WTC11 (cell line): Measurements from ENCODE around the gene RNF10. TPM values are rescaled to one million over a fixed set of nuclear protein-coding genes. Genes with fewer than 3 reads are reported as not detected.

Experiments
- ATAC-seq: fragments of 200-7000 bp; cut with Tn5 transposase; 2 replicates; pipeline ENCODE4 v1.10.0; 2021; ENCODE audit warnings: mild to moderate bottlenecking, moderate library complexity
- CTCF ChIA-PET: fragments of 300-600 bp; sonication (Branson Sonifier 250); formaldehyde crosslinking; loops from one replicate; lab custom pipeline; 2021; ENCODE audit warnings: antibody characterized with exemption; lab: Charles Lee
- POLR2A ChIA-PET: fragments of 350-600 bp; sonication (Branson Sonifier 250); formaldehyde crosslinking; loops from one replicate; lab custom pipeline; 2021; ENCODE audit warnings: antibody characterized with exemption; lab: Charles Lee
- DNase-seq: peaks from one replicate; pipeline ENCODE4 v3.0.0; 2021; ENCODE audit warnings: low spot score
- H3K27ac Mint-ChIP-seq: 2 replicates; pipeline ENCODE4 v1.8.0; 2021; ENCODE audit warnings: mixed read lengths
- H3K27me3 Mint-ChIP-seq: 2 replicates; pipeline ENCODE4 v1.8.0; 2021; ENCODE audit warnings: low read depth, mild to moderate bottlenecking, moderate library complexity, mixed read lengths
- H3K36me3 Mint-ChIP-seq: 2 replicates; pipeline ENCODE4 v1.8.0; 2021; ENCODE audit warnings: mixed read lengths
- H3K4me1 Mint-ChIP-seq: 2 replicates; pipeline ENCODE4 v1.8.0; 2022; ENCODE audit warnings: mixed read lengths
- H3K4me3 Mint-ChIP-seq: 2 replicates; pipeline ENCODE4 v1.8.0; 2021; ENCODE audit warnings: mild to moderate bottlenecking, moderate library complexity, mixed read lengths
- H3K9me3 Mint-ChIP-seq: 2 replicates; pipeline ENCODE4 v1.8.0; 2021; ENCODE audit warnings: mixed read lengths
- AFF4 ChIP-seq: sonication (generic); formaldehyde crosslinking; IDR thresholded peaks from 2 replicates; pipeline ENCODE4 v1.8.1; 2023; ENCODE audit warnings: mild to moderate bottlenecking, missing genetic modification reagents, borderline replicate concordance
- ATF1 ChIP-seq: sonication (generic); formaldehyde crosslinking; IDR thresholded peaks from 2 replicates; pipeline ENCODE4 v1.8.1; 2023; ENCODE audit warnings: mild to moderate bottlenecking, moderate library complexity, missing genetic modification reagents
- ATF3 ChIP-seq: sonication (generic); formaldehyde crosslinking; conservative IDR thresholded peaks from 2 replicates; pipeline ENCODE4 v1.8.1; 2022; ENCODE audit warnings: mild to moderate bottlenecking, missing genetic modification reagents
- CBFB ChIP-seq: sonication (generic); formaldehyde crosslinking; IDR thresholded peaks from 2 replicates; pipeline ENCODE4 v1.8.1; 2022; ENCODE audit warnings: mild to moderate bottlenecking, low read depth, missing genetic modification reagents
- ESRRA ChIP-seq: sonication (generic); formaldehyde crosslinking; IDR thresholded peaks from 2 replicates; pipeline ENCODE4 v1.8.1; 2022; ENCODE audit warnings: mild to moderate bottlenecking, missing genetic modification reagents, borderline replicate concordance
- FOXJ3 ChIP-seq: sonication (generic); formaldehyde crosslinking; IDR thresholded peaks from 2 replicates; pipeline ENCODE4 v1.9.0; 2021; ENCODE audit warnings: missing genetic modification reagents, mild to moderate bottlenecking, borderline replicate concordance
- IRF2 ChIP-seq: sonication (generic); formaldehyde crosslinking; IDR thresholded peaks from 2 replicates; pipeline ENCODE4 v1.8.0; 2022; ENCODE audit warnings: low read depth, missing genetic modification reagents, borderline replicate concordance
- JUN ChIP-seq: sonication (generic); formaldehyde crosslinking; IDR thresholded peaks from 2 replicates; pipeline ENCODE4 v1.8.0; 2023; ENCODE audit warnings: mild to moderate bottlenecking, missing genetic modification reagents
- MXD4 ChIP-seq: fragments of 250-450 bp; sonication (Bioruptor Pico); IDR thresholded peaks from 2 replicates; pipeline ENCODE4 v1.8.0; 2021; ENCODE audit warnings: mild to moderate bottlenecking, moderate library complexity, borderline replicate concordance
- NFYB ChIP-seq: sonication (generic); formaldehyde crosslinking; conservative IDR thresholded peaks from 2 replicates; pipeline ENCODE4 v1.8.0; 2022; ENCODE audit warnings: low read depth, missing genetic modification reagents
- RELA ChIP-seq: sonication (generic); formaldehyde crosslinking; IDR thresholded peaks from 2 replicates; pipeline ENCODE4 v1.8.1; 2022; ENCODE audit warnings: missing genetic modification reagents, mild to moderate bottlenecking, borderline replicate concordance
- SMAD4 ChIP-seq: sonication (generic); formaldehyde crosslinking; IDR thresholded peaks from 2 replicates; pipeline ENCODE4 v1.8.0; 2022; ENCODE audit warnings: mild to moderate bottlenecking, missing genetic modification reagents
- STAT6 ChIP-seq: sonication (generic); formaldehyde crosslinking; conservative IDR thresholded peaks from 2 replicates; pipeline ENCODE4 v1.8.1; 2023; ENCODE audit warnings: mild to moderate bottlenecking, low read depth, missing genetic modification reagents, moderate library complexity
- TEAD4 ChIP-seq: sonication (generic); formaldehyde crosslinking; IDR thresholded peaks from 2 replicates; pipeline ENCODE4 v1.8.0; 2022; ENCODE audit warnings: mild to moderate bottlenecking, missing genetic modification reagents
- ZNF396 ChIP-seq: fragments of 250-450 bp; sonication (Bioruptor Pico); IDR thresholded peaks from 2 replicates; pipeline ENCODE4 v1.8.0; 2021; ENCODE audit warnings: mild to moderate bottlenecking, moderate library complexity, borderline replicate concordance
- ZNF425 ChIP-seq: fragments of 250-450 bp; sonication (Bioruptor Pico); conservative IDR thresholded peaks from 2 replicates; pipeline ENCODE4 v1.9.0; 2021; ENCODE audit warnings: mild to moderate bottlenecking
- total RNA-seq: library from RNA; stranded (reverse); gene quantifications from 3 replicates; pipeline ENCODE4 v1.2.3, GENCODE V29; 2021
- TF ChIP-seq, protein P1 (sequence below): sonication (generic); formaldehyde crosslinking; IDR thresholded peaks from 2 replicates; pipeline ENCODE4 v1.8.0; 2023; ENCODE audit warnings: missing genetic modification reagents, mild to moderate bottlenecking, borderline replicate concordance
- TF ChIP-seq, protein P2 (sequence below): fragments of 250-450 bp; sonication (Bioruptor Pico); IDR thresholded peaks from 2 replicates; pipeline ENCODE4 v1.9.0; 2021; ENCODE audit warnings: mild to moderate bottlenecking, borderline replicate concordance

The RNF10 gene
- total RNA-seq, 1 experiment from 2014 or later = 160 TPM

GRCh38 chr12:120586206-120586605 is 52.0 kb downstream of the RNF10 start (continued):
- TF ChIP-seq TEAD4 = no peak
- no peak for TF ChIP-seq AFF4 (CRISPR knock-in tag)

- Mint-ChIP-seq H3K27ac (no peak overlapping the region), H3K27me3 (peaks cover 13% of the 10 kb centered on the region), H3K4me3 (no peak overlapping the region), H3K9me3 (no peaks in the 10 kb centered on the region), H3K4me1 (peaks cover 15% of the 10 kb centered on the region), H3K36me3 (no peaks in the 10 kb centered on the region)
- ATAC-seq (no peak), DNase-seq (no peak)
- ChIA-PET POLR2A (interaction anchor here (0.6 kb wide), 1 partner anchor 386 kb away, joined by 3 read pairs; the partner anchor contains the start of gene RPLP0), CTCF (interaction anchor here (1.2 kb wide), 1 partner anchor 42 kb away, joined by 3 read pairs; no protein-coding TSS in a partner anchor)
- TF ChIP-seq STAT6 (CRISPR knock-in tag) (no peak), ATF3 (CRISPR knock-in tag) (no peak), ATF1 (CRISPR knock-in tag) (no peak), JUN (CRISPR knock-in tag) (no peak), SMAD4 (CRISPR knock-in tag) (no peak), FOXJ3 (CRISPR knock-in tag) (no peak), NFYB (CRISPR knock-in tag) (no peak), RELA (CRISPR knock-in tag) (no peak), MXD4 (CRISPR knock-in tag) (no peak), ESRRA (CRISPR knock-in tag) (no peak), ZNF425 (no peak), IRF2 (no peak), CBFB (no peak), ZNF396 (CRISPR knock-in tag) (no peak)
- TF ChIP-seq, protein P1, sequence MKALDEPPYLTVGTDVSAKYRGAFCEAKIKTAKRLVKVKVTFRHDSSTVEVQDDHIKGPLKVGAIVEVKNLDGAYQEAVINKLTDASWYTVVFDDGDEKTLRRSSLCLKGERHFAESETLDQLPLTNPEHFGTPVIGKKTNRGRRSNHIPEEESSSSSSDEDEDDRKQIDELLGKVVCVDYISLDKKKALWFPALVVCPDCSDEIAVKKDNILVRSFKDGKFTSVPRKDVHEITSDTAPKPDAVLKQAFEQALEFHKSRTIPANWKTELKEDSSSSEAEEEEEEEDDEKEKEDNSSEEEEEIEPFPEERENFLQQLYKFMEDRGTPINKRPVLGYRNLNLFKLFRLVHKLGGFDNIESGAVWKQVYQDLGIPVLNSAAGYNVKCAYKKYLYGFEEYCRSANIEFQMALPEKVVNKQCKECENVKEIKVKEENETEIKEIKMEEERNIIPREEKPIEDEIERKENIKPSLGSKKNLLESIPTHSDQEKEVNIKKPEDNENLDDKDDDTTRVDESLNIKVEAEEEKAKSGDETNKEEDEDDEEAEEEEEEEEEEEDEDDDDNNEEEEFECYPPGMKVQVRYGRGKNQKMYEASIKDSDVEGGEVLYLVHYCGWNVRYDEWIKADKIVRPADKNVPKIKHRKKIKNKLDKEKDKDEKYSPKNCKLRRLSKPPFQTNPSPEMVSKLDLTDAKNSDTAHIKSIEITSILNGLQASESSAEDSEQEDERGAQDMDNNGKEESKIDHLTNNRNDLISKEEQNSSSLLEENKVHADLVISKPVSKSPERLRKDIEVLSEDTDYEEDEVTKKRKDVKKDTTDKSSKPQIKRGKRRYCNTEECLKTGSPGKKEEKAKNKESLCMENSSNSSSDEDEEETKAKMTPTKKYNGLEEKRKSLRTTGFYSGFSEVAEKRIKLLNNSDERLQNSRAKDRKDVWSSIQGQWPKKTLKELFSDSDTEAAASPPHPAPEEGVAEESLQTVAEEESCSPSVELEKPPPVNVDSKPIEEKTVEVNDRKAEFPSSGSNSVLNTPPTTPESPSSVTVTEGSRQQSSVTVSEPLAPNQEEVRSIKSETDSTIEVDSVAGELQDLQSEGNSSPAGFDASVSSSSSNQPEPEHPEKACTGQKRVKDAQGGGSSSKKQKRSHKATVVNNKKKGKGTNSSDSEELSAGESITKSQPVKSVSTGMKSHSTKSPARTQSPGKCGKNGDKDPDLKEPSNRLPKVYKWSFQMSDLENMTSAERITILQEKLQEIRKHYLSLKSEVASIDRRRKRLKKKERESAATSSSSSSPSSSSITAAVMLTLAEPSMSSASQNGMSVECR (CRISPR knock-in tag) = no peak
- TF ChIP-seq, protein P2, sequence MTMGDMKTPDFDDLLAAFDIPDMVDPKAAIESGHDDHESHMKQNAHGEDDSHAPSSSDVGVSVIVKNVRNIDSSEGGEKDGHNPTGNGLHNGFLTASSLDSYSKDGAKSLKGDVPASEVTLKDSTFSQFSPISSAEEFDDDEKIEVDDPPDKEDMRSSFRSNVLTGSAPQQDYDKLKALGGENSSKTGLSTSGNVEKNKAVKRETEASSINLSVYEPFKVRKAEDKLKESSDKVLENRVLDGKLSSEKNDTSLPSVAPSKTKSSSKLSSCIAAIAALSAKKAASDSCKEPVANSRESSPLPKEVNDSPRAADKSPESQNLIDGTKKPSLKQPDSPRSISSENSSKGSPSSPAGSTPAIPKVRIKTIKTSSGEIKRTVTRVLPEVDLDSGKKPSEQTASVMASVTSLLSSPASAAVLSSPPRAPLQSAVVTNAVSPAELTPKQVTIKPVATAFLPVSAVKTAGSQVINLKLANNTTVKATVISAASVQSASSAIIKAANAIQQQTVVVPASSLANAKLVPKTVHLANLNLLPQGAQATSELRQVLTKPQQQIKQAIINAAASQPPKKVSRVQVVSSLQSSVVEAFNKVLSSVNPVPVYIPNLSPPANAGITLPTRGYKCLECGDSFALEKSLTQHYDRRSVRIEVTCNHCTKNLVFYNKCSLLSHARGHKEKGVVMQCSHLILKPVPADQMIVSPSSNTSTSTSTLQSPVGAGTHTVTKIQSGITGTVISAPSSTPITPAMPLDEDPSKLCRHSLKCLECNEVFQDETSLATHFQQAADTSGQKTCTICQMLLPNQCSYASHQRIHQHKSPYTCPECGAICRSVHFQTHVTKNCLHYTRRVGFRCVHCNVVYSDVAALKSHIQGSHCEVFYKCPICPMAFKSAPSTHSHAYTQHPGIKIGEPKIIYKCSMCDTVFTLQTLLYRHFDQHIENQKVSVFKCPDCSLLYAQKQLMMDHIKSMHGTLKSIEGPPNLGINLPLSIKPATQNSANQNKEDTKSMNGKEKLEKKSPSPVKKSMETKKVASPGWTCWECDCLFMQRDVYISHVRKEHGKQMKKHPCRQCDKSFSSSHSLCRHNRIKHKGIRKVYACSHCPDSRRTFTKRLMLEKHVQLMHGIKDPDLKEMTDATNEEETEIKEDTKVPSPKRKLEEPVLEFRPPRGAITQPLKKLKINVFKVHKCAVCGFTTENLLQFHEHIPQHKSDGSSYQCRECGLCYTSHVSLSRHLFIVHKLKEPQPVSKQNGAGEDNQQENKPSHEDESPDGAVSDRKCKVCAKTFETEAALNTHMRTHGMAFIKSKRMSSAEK = no peak
These were observed 52.7 kb downstream of the RNF10 start for GRCh38 chr12:120586860-120587259.
